ENCODE results near the gene AIFM3. TPM values are rescaled to one million over a fixed set of nuclear protein-coding genes. Genes with fewer than 3 reads are reported as not detected.
A peak's percentile ranks its signal among the peaks of the same experiment; 100 is the strongest.

AIFM3 gene
- total and polyA plus RNA-seq, 2 of the 13 experiments (the other 11 are each of a cell fraction or from before 2014, with no cell fraction given): 9.0 to 15.3 TPM

GRCh38 chr22:20953668-20954500 is 13.2 kb upstream of the AIFM3 start (continued):
- TF ChIP-seq ISX (CRISPR knock-in tag; conservative IDR thresholded peaks at IDR 0.05) (no peak), KDM5B (CRISPR knock-in tag; IDR thresholded peaks at IDR 0.05; ENCODE audit: borderline replicate concordance) (no peak), TERF1 (CRISPR knock-in tag; IDR thresholded peaks at IDR 0.05) (no peak), TBX2 (CRISPR knock-in tag; IDR thresholded peaks at IDR 0.05; ENCODE audit: borderline replicate concordance) (no peak), ZNF691 (CRISPR knock-in tag; IDR thresholded peaks at IDR 0.05; ENCODE audit: borderline replicate concordance, low read depth) (no peak), KMT2B (CRISPR knock-in tag; IDR thresholded peaks at IDR 0.05) (no peak), ZNF12 (CRISPR knock-in tag; IDR thresholded peaks at IDR 0.05) (0 out of 2 replicates have a peak, but pooled peaks have one; percentile 20), PRMT3 (CRISPR knock-in tag; IDR thresholded peaks at IDR 0.05; ENCODE audit: borderline replicate concordance, low read depth) (no peak), ZNF597 (CRISPR knock-in tag; IDR thresholded peaks at IDR 0.05) (no peak), ZNF574 (CRISPR knock-in tag; IDR thresholded peaks at IDR 0.05) (peak; percentile 33; the same call in 1 of the 2 replicates), ZHX1 (CRISPR knock-in tag; IDR thresholded peaks at IDR 0.05; ENCODE audit: low read depth) (no peak), ZNF18 (CRISPR knock-in tag; IDR thresholded peaks at IDR 0.05; ENCODE audit: insufficient replicate concordance) (no peak), POLR2G (IDR thresholded peaks at IDR 0.05; ENCODE audit: low read depth, low read length) (peak; percentile 54; the same call in 1 of the 2 replicates), ZC3H4 (CRISPR knock-in tag; IDR thresholded peaks at IDR 0.05; ENCODE audit: borderline replicate concordance) (no peak), TFE3 (CRISPR knock-in tag; IDR thresholded peaks at IDR 0.05) (no peak)
